Stimulated activated naive CD8-positive, alpha-beta T cell treated with anti-CD3 and anti-CD28 coated beads, Interleukin-15, Interleukin-2, amounts not matched to agents 100 U/mL and 50 U/mL, for 24 hours (primary cell): ENCODE results near the gene PLCB2.

Experiments used
- ATAC-seq: fragments of 150-1000 bp; cut with Tn5 transposase; one replicate; pipeline ENCODE4 v1.10.0; 2021
- DNase-seq: peaks from one replicate; pipeline ENCODE4 v3.0.0; 2021

PLCB2 gene

GRCh38 chr15:40271685-40272484, 35.9 kb downstream of the PLCB2 start:
- ATAC-seq = no peak
- DNase-seq = no peak

GRCh38 chr15:40270246-40270995, 37.3 kb downstream of the PLCB2 start:
- ATAC-seq (no peak), DNase-seq (no peak)

- ATAC-seq = no peak
- no peak for DNase-seq
Measured at GRCh38 chr15:40269604-40270003, 38.1 kb downstream of the PLCB2 start.

GRCh38 chr15:40267670-40268069, 40.1 kb downstream of the PLCB2 start:
- DNase-seq = no peak
- no peak for ATAC-seq

GRCh38 chr15:40266828-40267304, 40.9 kb downstream of the PLCB2 start:
- ATAC-seq (no peak), DNase-seq (no peak)

GRCh38 chr15:40265875-40266274, 41.9 kb downstream of the PLCB2 start:
- ATAC-seq = no peak
- DNase-seq = no peak

GRCh38 chr15:40265355-40265754, 42.4 kb downstream of the PLCB2 start:
- no peak for ATAC-seq
- no peak for DNase-seq

GRCh38 chr15:40264321-40265153, 43.2 kb downstream of the PLCB2 start:
- DNase-seq = no peak
- ATAC-seq = no peak

GRCh38 chr15:40263024-40263754, 44.5 kb downstream of the PLCB2 start:
- DNase-seq (no peak), ATAC-seq (no peak)

- ATAC-seq (no peak), DNase-seq (no peak)
Measured at GRCh38 chr15:40259021-40259420, 48.7 kb downstream of the PLCB2 start.

- DNase-seq (no peak), ATAC-seq (no peak)
Measured at GRCh38 chr15:40258544-40258943, 49.2 kb downstream of the PLCB2 start.

GRCh38 chr15:40257656-40258450, 49.9 kb downstream of the PLCB2 start:
- DNase-seq (no peak), ATAC-seq (no peak)

GRCh38 chr15:40256638-40257235, 51.0 kb downstream of the PLCB2 start:
- ATAC-seq (peak; percentile 55), DNase-seq (no peak)

- no peak for ATAC-seq
- no peak for DNase-seq
Measured at GRCh38 chr15:40255033-40255432, 52.7 kb downstream of the PLCB2 start.

GRCh38 chr15:40254452-40254851, 53.3 kb downstream of the PLCB2 start:
- no peak for ATAC-seq
- no peak for DNase-seq

- DNase-seq (no peak), ATAC-seq (no peak)
Measured at GRCh38 chr15:40253167-40253790, 54.5 kb downstream of the PLCB2 start.

GRCh38 chr15:40252438-40253166, 55.1 kb downstream of the PLCB2 start:
- DNase-seq (peak; percentile 16), ATAC-seq (peak; percentile 16)

GRCh38 chr15:40252141-40252437, 55.6 kb downstream of the PLCB2 start:
- DNase-seq (no peak), ATAC-seq (no peak)

- ATAC-seq = no peak
- no peak for DNase-seq
Measured at GRCh38 chr15:40251486-40252140, 56.1 kb downstream of the PLCB2 start.
